GM12874 (cell line): Measurements from ENCODE around the gene ALKBH3.

Source experiments
- CTCF ChIP-seq: IDR thresholded peaks from 2 replicates; pipeline ENCODE4 v1.5.1; 2011; ENCODE audit warnings: low read depth, mild to moderate bottlenecking, control low read depth, low read length, moderate library complexity; ENCODE audit not compliant: insufficient read depth

ALKBH3 gene

GRCh38 chr11:43904742-43905535, 24.3 kb downstream of the ALKBH3 start:
- TF ChIP-seq CTCF: no peak

- no peak for TF ChIP-seq CTCF
These were observed 25.2 kb downstream of the ALKBH3 start for GRCh38 chr11:43905813-43906241.

GRCh38 chr11:43907028-43907975, 26.7 kb downstream of the ALKBH3 start:
- TF ChIP-seq CTCF: no peak

- no peak for TF ChIP-seq CTCF
These were observed 27.6 kb downstream of the ALKBH3 start for GRCh38 chr11:43908191-43908590.

GRCh38 chr11:43908683-43909082, 28.1 kb downstream of the ALKBH3 start:
- no peak for TF ChIP-seq CTCF

GRCh38 chr11:43913829-43914380, 33.3 kb downstream of the ALKBH3 start:
- TF ChIP-seq CTCF: no peak

- TF ChIP-seq CTCF: no peak
These were observed 33.8 kb downstream of the ALKBH3 start for GRCh38 chr11:43914466-43914865.
